Endometrial microvascular endothelial cells (primary cell): ENCODE measurements around the gene CA6. TPM values are rescaled to one million over a fixed set of nuclear protein-coding genes. Genes with fewer than 3 reads are reported as not detected.
"Not testable (repeated sequence)": the region's sequence is repeated elsewhere in the genome, so short reads cannot be mapped to it uniquely, and the experiment has no call there.

Experiments
- in situ Hi-C: cut with HindIII; loops from 2 replicates; pipeline ENCODE4 v1.10.0; 2017; ENCODE audit warnings: low sequenced_read_pairs, low pct_unique_long_range_greater_than_20kb; ENCODE audit errors: inconsistent ontology term
- total RNA-seq: library from RNA; depleted of rRNA; stranded (reverse); fragments of >200 nt; gene quantifications from one replicate; pipeline ENCODE4 v1.2.3, GENCODE V29; 2015; ENCODE audit errors: inconsistent ontology term

Gene CA6
- total RNA-seq, 1 donor from 2014 or later = not detected

GRCh38 chr1:8992936-8993687 is 47.4 kb downstream of the CA6 start:
- in situ Hi-C loops = no loop called here

GRCh38 chr1:8993962-8994675 is 48.5 kb downstream of the CA6 start:
- in situ Hi-C loops = not testable (repeated sequence)

- in situ Hi-C loops = not testable (repeated sequence)
Measured at GRCh38 chr1:9001534-9002214, 56.0 kb downstream of the CA6 start.

- in situ Hi-C loops = not testable (repeated sequence)
Measured at GRCh38 chr1:9002215-9002560, 56.5 kb downstream of the CA6 start.

- in situ Hi-C loops = no loop called here
Measured at GRCh38 chr1:9004031-9004699, 58.5 kb downstream of the CA6 start.

- in situ Hi-C loops = no loop called here
Measured at GRCh38 chr1:9004700-9005394, 59.2 kb downstream of the CA6 start.

GRCh38 chr1:9005395-9005708 is 59.7 kb downstream of the CA6 start:
- in situ Hi-C loops = no loop called here

GRCh38 chr1:9006956-9007615 is 61.4 kb downstream of the CA6 start:
- in situ Hi-C loops = no loop called here

- in situ Hi-C loops = no loop called here
Measured at GRCh38 chr1:9008236-9008635, 62.6 kb downstream of the CA6 start.

GRCh38 chr1:9009438-9010370 is 64.0 kb downstream of the CA6 start:
- in situ Hi-C loops = no loop called here

GRCh38 chr1:9010781-9011323 is 65.2 kb downstream of the CA6 start:
- in situ Hi-C loops = no loop called here

GRCh38 chr1:9013819-9014218 is 68.2 kb downstream of the CA6 start:
- in situ Hi-C loops = no loop called here

- in situ Hi-C loops = no loop called here
Measured at GRCh38 chr1:9014475-9015375, 69.1 kb downstream of the CA6 start.

GRCh38 chr1:9016455-9016854 is 70.8 kb downstream of the CA6 start:
- in situ Hi-C loops = no loop called here

- in situ Hi-C loops = no loop called here
Measured at GRCh38 chr1:9018333-9018732, 72.7 kb downstream of the CA6 start.

GRCh38 chr1:9019896-9020295 is 74.2 kb downstream of the CA6 start:
- in situ Hi-C loops = no loop called here
